ENCODE data around the gene TAF7.
A peak's percentile ranks its signal among the peaks of the same experiment; 100 is the strongest.
"Not testable (repeated sequence)": the region's sequence is repeated elsewhere in the genome, so short reads cannot be mapped to it uniquely, and the experiment has no call there.

The TAF7 gene

DNA sequence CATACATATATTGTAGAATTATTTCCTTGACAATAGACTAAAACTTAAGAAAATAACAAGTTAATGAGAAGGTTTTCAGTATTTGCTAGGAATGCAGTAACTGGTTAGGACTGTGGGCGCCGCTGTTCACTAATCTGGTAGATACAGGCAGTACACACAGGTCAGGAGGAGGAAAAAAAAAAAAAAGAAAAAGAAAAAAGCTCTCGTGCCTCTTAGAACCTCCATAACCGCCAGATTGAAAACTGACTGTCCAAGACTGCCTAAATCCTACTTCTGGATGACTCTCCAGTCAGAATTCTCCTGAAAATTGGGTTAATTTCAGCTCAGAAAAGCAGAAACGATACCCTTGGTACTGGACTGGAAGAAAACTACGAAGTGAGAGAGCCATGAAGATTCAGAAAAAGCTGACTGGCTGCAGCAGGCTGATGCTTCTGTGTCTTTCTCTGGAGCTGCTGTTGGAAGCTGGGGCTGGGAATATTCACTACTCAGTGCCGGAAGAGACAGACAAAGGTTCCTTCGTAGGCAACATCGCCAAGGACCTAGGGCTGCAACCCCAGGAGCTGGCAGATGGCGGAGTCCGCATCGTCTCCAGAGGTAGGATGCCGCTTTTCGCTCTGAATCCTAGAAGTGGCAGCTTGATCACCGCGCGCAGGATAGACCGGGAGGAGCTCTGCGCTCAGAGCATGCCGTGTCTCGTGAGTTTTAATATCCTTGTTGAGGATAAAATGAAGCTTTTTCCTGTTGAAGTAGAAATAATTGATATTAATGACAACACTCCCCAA, 9.9 kb upstream of the TAF7 start, which contains the start of gene PCDHGA1:
PCDHGA1 (plus strand) TSS at position 216 of the 782 bp plus-strand sequence.
- TF ChIP-seq TAF1 (IDR thresholded peaks at IDR 0.05; ENCODE audit: borderline replicate concordance, low read depth, low read length) = no peak
- no peak for TF ChIP-seq POLR2A (IDR thresholded peaks at IDR 0.05; ENCODE audit: low read depth, low read length)
- TF ChIP-seq POLR2AphosphoS5 (IDR thresholded peaks at IDR 0.05; ENCODE audit: low read depth, low read length) = no peak
- FAIRE-seq = no peak
- no peak for DNase-seq (ENCODE audit: insufficient read length)

DNA sequence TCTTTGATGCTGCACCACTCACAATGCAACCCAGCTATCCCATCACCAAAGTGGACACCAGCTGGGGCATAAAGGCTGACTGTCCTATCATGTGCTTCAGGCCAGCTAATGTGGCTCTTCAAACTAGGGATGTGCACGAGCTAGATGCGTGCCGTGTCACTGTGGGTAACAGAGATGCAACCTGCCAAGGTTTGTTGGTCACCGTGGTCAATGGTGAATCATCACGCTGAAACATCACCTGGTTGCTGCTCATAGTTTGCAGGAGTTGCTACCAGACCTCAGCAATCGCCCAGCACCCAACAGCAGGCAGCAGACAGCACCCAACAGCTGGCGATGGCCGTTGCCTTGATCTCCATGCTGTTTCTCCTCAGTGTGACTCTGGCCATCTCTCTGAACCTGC, 7.6 kb upstream of the TAF7 start:
- FAIRE-seq (no peak), DNase-seq (ENCODE audit: insufficient read length) (no peak)
- no peak for TF ChIP-seq POLR2A (IDR thresholded peaks at IDR 0.05; ENCODE audit: low read depth, low read length)
- no peak for TF ChIP-seq POLR2AphosphoS5 (IDR thresholded peaks at IDR 0.05; ENCODE audit: low read depth, low read length)
- no peak for TF ChIP-seq TAF1 (IDR thresholded peaks at IDR 0.05; ENCODE audit: borderline replicate concordance, low read depth, low read length)

DNA sequence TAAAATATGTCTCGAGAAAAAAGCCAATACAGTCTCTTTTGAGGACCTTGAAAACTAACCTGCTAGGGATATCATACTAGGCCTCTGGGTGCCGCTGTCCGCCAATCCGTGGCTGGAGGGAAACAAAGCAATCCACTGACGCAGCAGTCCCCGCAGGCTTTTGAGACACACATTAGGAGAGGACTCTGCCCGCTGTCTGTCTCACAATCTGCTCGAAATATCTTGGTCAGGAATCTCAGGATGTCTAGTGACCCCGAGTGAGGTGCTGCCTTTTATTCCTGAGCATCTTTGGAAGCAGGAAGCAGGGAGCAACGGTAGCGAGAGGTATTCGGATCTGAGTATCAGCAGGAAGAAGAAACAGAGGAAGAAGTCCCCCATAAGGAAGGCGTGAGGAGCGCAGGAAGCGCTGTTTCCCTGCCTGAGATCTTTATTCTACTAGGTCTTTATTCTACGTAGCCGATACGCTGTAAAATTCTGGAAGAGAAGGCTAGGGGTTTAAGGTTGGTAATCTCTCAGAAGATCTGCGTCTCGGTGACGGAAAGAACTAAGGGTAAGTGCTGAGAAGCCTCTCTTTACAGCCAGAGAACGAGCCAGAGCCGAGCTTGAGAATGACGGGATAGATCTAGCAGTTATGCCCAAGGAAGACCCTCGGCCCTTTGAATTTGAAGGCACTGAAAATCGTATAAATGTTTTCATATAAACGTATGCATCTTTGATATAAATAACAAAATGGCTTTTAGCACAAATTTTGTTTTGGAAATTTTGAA, 5.7 kb upstream of the TAF7 start:
- TF ChIP-seq TAF1 (IDR thresholded peaks at IDR 0.05; ENCODE audit: borderline replicate concordance, low read depth, low read length) (no peak), POLR2A (IDR thresholded peaks at IDR 0.05; ENCODE audit: low read depth, low read length) (peak; percentile 30; the same call in 1 of the 2 replicates), POLR2AphosphoS5 (IDR thresholded peaks at IDR 0.05; ENCODE audit: low read depth, low read length) (no peak)
- peak; percentile 66 for FAIRE-seq
- no peak for DNase-seq (ENCODE audit: insufficient read length)

- FAIRE-seq = no peak
- DNase-seq (ENCODE audit: insufficient read length) = no peak
- TF ChIP-seq TAF1 (IDR thresholded peaks at IDR 0.05; ENCODE audit: borderline replicate concordance, low read depth, low read length) (no peak), POLR2A (IDR thresholded peaks at IDR 0.05; ENCODE audit: low read depth, low read length) (no peak), POLR2AphosphoS5 (IDR thresholded peaks at IDR 0.05; ENCODE audit: low read depth, low read length) (no peak)
Observed at GRCh38 chr5:141322261-141322660, 1.7 kb upstream of the TAF7 start.

- no peak for DNase-seq (ENCODE audit: insufficient read length)
- peak; percentile 48 for FAIRE-seq
- TF ChIP-seq POLR2A (IDR thresholded peaks at IDR 0.05; ENCODE audit: low read depth, low read length) = no peak
- no peak for TF ChIP-seq POLR2AphosphoS5 (IDR thresholded peaks at IDR 0.05; ENCODE audit: low read depth, low read length)
- TF ChIP-seq TAF1 (IDR thresholded peaks at IDR 0.05; ENCODE audit: borderline replicate concordance, low read depth, low read length) = no peak
Observed at GRCh38 chr5:141319699-141320098, 885 bp downstream of the TAF7 start.

DNA sequence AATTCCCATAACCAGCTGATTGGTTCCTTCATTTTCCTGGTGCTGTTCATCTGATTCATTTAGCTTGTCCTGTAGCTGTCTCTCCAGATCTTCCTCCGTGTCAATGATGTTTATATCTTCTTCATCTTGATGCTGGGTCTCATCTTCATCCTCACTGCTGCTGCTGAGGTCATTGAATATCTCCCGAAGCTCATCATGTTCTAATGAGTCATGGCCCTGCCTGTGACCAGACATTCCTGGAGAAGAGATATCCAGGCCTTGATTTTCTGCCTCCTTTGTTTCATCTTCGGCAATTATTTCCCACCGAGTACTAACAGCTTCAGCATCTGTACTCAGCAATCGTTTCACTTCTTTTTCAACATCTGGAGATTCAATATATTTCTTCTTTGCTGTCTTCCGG, 1.4 kb downstream of the TAF7 start:
- TF ChIP-seq TAF1 (IDR thresholded peaks at IDR 0.05; ENCODE audit: borderline replicate concordance, low read depth, low read length) (no peak), POLR2AphosphoS5 (IDR thresholded peaks at IDR 0.05; ENCODE audit: low read depth, low read length) (no peak), POLR2A (IDR thresholded peaks at IDR 0.05; ENCODE audit: low read depth, low read length) (no peak)
- FAIRE-seq (no peak), DNase-seq (ENCODE audit: insufficient read length) (no peak)

DNA sequence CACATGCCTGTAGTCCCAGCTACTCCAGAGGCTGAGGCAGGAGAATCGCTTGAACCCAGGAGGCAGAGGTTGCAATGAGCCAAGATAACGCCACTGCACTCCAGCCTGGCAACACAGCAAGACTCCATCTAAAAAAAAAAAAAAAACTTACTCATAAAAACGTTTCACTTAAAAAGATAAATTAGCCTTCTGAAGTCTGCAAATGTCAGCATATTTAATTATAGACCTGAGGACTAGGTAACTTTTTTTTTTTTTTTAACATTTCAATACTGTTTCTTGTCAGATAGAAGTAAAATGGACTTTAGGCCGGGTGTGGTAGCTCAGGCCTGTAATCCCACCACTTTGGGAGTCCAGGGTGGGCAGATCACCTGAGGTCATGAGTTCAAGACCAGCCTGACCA, 3.6 kb downstream of the TAF7 start:
- not testable (repeated sequence) for DNase-seq (ENCODE audit: insufficient read length); FAIRE-seq

- no peak for TF ChIP-seq TAF1 (IDR thresholded peaks at IDR 0.05; ENCODE audit: borderline replicate concordance, low read depth, low read length)
- no peak for TF ChIP-seq POLR2AphosphoS5 (IDR thresholded peaks at IDR 0.05; ENCODE audit: low read depth, low read length)
- TF ChIP-seq POLR2A (IDR thresholded peaks at IDR 0.05; ENCODE audit: low read depth, low read length) = no peak
- FAIRE-seq = no peak
- no peak for DNase-seq (ENCODE audit: insufficient read length)
Observed at GRCh38 chr5:141313711-141314110, 6.9 kb downstream of the TAF7 start.

GRCh38 chr5:141306630-141307029, 14.0 kb downstream of the TAF7 start:
- TF ChIP-seq TAF1 (IDR thresholded peaks at IDR 0.05; ENCODE audit: borderline replicate concordance, low read depth, low read length) = no peak
- TF ChIP-seq POLR2A (IDR thresholded peaks at IDR 0.05; ENCODE audit: low read depth, low read length) = no peak
- no peak for TF ChIP-seq POLR2AphosphoS5 (IDR thresholded peaks at IDR 0.05; ENCODE audit: low read depth, low read length)
- FAIRE-seq (no peak), DNase-seq (ENCODE audit: insufficient read length) (no peak)

DNA sequence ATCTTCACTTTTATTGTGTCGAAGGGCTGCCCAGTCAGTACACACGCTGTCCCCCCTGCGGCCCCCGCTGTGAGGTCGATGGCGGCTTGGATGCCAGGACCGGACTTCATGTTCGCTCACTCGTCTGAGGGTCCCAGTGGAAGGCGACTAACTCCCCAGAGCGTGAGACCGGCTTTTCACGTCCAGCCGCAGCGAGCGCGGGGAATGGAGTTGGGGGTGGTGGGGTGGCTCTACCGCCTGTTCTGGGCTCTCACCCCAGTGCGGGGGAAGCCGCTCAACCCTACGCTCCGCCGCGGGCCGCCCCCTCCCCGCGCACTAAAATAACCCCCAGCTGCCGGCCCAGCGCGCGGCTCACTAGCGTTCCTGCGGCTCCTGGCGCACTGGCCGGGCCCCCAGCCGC, 16.8 kb downstream of the TAF7 start, which contains the start of gene SLC25A2:
SLC25A2 (minus strand) TSS at position 294 of the 400 bp plus-strand sequence; CDS start at position 110, 184 bp downstream.
- FAIRE-seq = no peak
- TF ChIP-seq POLR2AphosphoS5 (IDR thresholded peaks at IDR 0.05; ENCODE audit: low read depth, low read length) (no peak), POLR2A (IDR thresholded peaks at IDR 0.05; ENCODE audit: low read depth, low read length) (no peak), TAF1 (IDR thresholded peaks at IDR 0.05; ENCODE audit: borderline replicate concordance, low read depth, low read length) (no peak)

GRCh38 chr5:141298376-141298775, 22.2 kb downstream of the TAF7 start:
- no peak for TF ChIP-seq TAF1 (IDR thresholded peaks at IDR 0.05; ENCODE audit: borderline replicate concordance, low read depth, low read length)
- no peak for TF ChIP-seq POLR2AphosphoS5 (IDR thresholded peaks at IDR 0.05; ENCODE audit: low read depth, low read length)
- no peak for TF ChIP-seq POLR2A (IDR thresholded peaks at IDR 0.05; ENCODE audit: low read depth, low read length)
- FAIRE-seq = no peak
- DNase-seq (ENCODE audit: insufficient read length) = no peak

More for the DNA sequence above, 16.8 kb downstream of the TAF7 start, which contains the start of gene SLC25A2:
- DNase-seq (ENCODE audit: insufficient read length) = no peak

- DNase-seq (ENCODE audit: insufficient read length) = no peak
- TF ChIP-seq POLR2A (IDR thresholded peaks at IDR 0.05; ENCODE audit: low read depth, low read length) (no peak), TAF1 (IDR thresholded peaks at IDR 0.05; ENCODE audit: borderline replicate concordance, low read depth, low read length) (no peak), POLR2AphosphoS5 (IDR thresholded peaks at IDR 0.05; ENCODE audit: low read depth, low read length) (no peak)
- no peak for FAIRE-seq
Observed at GRCh38 chr5:141272906-141273305, 47.7 kb downstream of the TAF7 start.

All from GM12892 (cell line).